ENCODE measurements around the gene ZNF613.

DNA sequence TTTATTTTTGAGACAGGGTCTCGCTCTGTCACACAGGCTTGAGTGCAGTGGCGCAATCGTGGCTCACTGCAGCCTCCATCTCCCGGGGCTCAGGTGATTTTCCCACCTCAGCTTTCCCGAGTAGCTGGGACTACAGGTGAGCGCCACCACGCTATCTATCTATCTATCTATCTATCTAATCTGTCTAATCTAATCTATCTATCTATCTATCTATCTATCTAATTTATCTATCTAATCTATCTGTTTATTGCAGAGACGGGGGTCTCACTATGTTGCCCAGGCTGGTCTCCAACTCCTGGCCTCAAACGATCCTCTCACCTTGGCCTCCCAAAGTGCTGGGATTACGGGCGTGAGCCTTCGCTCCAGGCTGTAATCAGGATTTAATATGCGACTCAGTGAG lies 587 bp downstream of the ZNF613 start:
- TF ChIP-seq EZH2 (IDR thresholded peaks at IDR 0.05; ENCODE audit: borderline replicate concordance, low read depth, low read length, severe bottlenecking) (no peak), MYC (IDR thresholded peaks at IDR 0.05; ENCODE audit: low read depth, low read length) (no peak), CTCF (IDR thresholded peaks at IDR 0.05; ENCODE audit: extremely low read depth in 1 of 2, insufficient read depth in 1 of 2, low read depth in 1 of 2, low read length in 2 of 2) (no peak), POLR2AphosphoS5 (IDR thresholded peaks at IDR 0.05; ENCODE audit: insufficient read depth, low read depth, low read length) (no peak)

Data from endothelial cell of umbilical vein (primary cell).